Measurements from ENCODE around the gene GUK1. TPM values are rescaled to one million over a fixed set of nuclear protein-coding genes. Genes with fewer than 3 reads are reported as not detected.

The GUK1 gene
- polyA plus RNA-seq, 1 experiment, result 373 TPM

- peaks cover 3% of the 10 kb centered on the region for H3K36me3 ChIP-seq (ENCODE audit: control insufficient read depth, insufficient read depth, low read length)
- DNase-seq (ENCODE audit: low read depth), result no peak
- H3K27me3 ChIP-seq (ENCODE audit: control insufficient read depth, insufficient read depth, low read length), result no peaks in the 10 kb centered on the region
- POLR2A ChIA-PET, result no interaction called here
- CTCF ChIA-PET, result interaction anchor here (1.4 kb wide), 1 partner anchor 53 kb away, joined by 5 read pairs; the partner anchor contains the start of gene IBA57
- no peak overlapping the region for H3K4me3 ChIP-seq (ENCODE audit: low read depth, low read length)
- TF ChIP-seq CTCF (IDR thresholded peaks at IDR 0.05; ENCODE audit: insufficient read depth, low read depth, low read length), result no peak
Measured at GRCh38 chr1:228112617-228113016, 27.5 kb upstream of the GUK1 start.

GRCh38 chr1:228114827-228115226 lies 25.3 kb upstream of the GUK1 start:
- H3K36me3 ChIP-seq (ENCODE audit: control insufficient read depth, insufficient read depth, low read length), result no peaks in the 10 kb centered on the region
- no peak overlapping the region for H3K4me3 ChIP-seq (ENCODE audit: low read depth, low read length)
- no peak for DNase-seq (ENCODE audit: low read depth)
- TF ChIP-seq CTCF (IDR thresholded peaks at IDR 0.05; ENCODE audit: insufficient read depth, low read depth, low read length), result no peak
- no peaks in the 10 kb centered on the region for H3K27me3 ChIP-seq (ENCODE audit: control insufficient read depth, insufficient read depth, low read length)
- ChIA-PET POLR2A (no interaction called here), CTCF (no interaction called here)

GRCh38 chr1:228117335-228117734 lies 22.7 kb upstream of the GUK1 start:
- ChIA-PET CTCF (no interaction called here), POLR2A (no interaction called here)
- Histone ChIP-seq H3K4me3 (ENCODE audit: low read depth, low read length) (no peak overlapping the region), H3K36me3 (ENCODE audit: control insufficient read depth, insufficient read depth, low read length) (no peaks in the 10 kb centered on the region), H3K27me3 (ENCODE audit: control insufficient read depth, insufficient read depth, low read length) (no peaks in the 10 kb centered on the region)
- no peak for TF ChIP-seq CTCF (IDR thresholded peaks at IDR 0.05; ENCODE audit: insufficient read depth, low read depth, low read length)
- DNase-seq (ENCODE audit: low read depth), result no peak

GRCh38 chr1:228118040-228118439 lies 22.0 kb upstream of the GUK1 start:
- Histone ChIP-seq H3K36me3 (ENCODE audit: control insufficient read depth, insufficient read depth, low read length) (no peaks in the 10 kb centered on the region), H3K27me3 (ENCODE audit: control insufficient read depth, insufficient read depth, low read length) (no peaks in the 10 kb centered on the region), H3K4me3 (ENCODE audit: low read depth, low read length) (no peak overlapping the region)
- no peak for DNase-seq (ENCODE audit: low read depth)
- CTCF ChIA-PET, result interaction anchor here (6.7 kb wide), 1 partner anchor 13 kb away, joined by 42 read pairs; no protein-coding TSS in a partner anchor
- POLR2A ChIA-PET, result no interaction called here
- TF ChIP-seq CTCF (IDR thresholded peaks at IDR 0.05; ENCODE audit: insufficient read depth, low read depth, low read length), result no peak

- no peaks in the 10 kb centered on the region for H3K36me3 ChIP-seq (ENCODE audit: control insufficient read depth, insufficient read depth, low read length)
- TF ChIP-seq CTCF (IDR thresholded peaks at IDR 0.05; ENCODE audit: insufficient read depth, low read depth, low read length), result no peak
- peaks cover 3% of the 10 kb centered on the region; the same call in 1 of the 2 replicates for H3K27me3 ChIP-seq (ENCODE audit: control insufficient read depth, insufficient read depth, low read length)
- no peak overlapping the region for H3K4me3 ChIP-seq (ENCODE audit: low read depth, low read length)
- ChIA-PET CTCF (interaction anchor here (1.0 to 6.7 kb wide), 4 partner anchors 11 to 121 kb away, joined by 3 to 42 read pairs (median 4); no protein-coding TSS in a partner anchor), POLR2A (no interaction called here)
- no peak for DNase-seq (ENCODE audit: low read depth)
Measured at GRCh38 chr1:228120351-228120750, 19.7 kb upstream of the GUK1 start.

Measured in BJ (cell line).